Sigmoid colon (tissue), 4 donors: Measurements from ENCODE around the gene ATF7.

Experiments
- CTCF ChIP-seq, 4 experiments: fragments of 450-650 bp in 3 of 4; fragments of 200-600 bp in 1 of 4; IDR thresholded peaks; one replicate each; pipeline ENCODE4 v1.5.1; 2016 to 2019; ENCODE audit warnings: antibody characterized with exemption in 4 of 4, mild to moderate bottlenecking in 3 of 4, moderate library complexity in 2 of 4
- EP300 ChIP-seq, 4 donors: sonication (generic); formaldehyde crosslinking; IDR thresholded peaks; one replicate each; pipeline ENCODE4 v1.6.1; 2017; ENCODE audit warnings: antibody characterized with exemption in 4 of 4
- POLR2A ChIP-seq, 2 donors: fragments of 450-650 bp; IDR thresholded peaks; one replicate each; pipeline ENCODE4 v1.6.1; 2016; ENCODE audit warnings: antibody characterized with exemption in 2 of 2, mild to moderate bottlenecking in 2 of 2, moderate library complexity in 2 of 2
- POLR2AphosphoS5 ChIP-seq, 4 donors: sonication (generic); formaldehyde crosslinking; IDR thresholded peaks; one replicate each; pipeline ENCODE4 v1.6.1; 2017; ENCODE audit warnings: antibody characterized with exemption in 4 of 4

DNA sequence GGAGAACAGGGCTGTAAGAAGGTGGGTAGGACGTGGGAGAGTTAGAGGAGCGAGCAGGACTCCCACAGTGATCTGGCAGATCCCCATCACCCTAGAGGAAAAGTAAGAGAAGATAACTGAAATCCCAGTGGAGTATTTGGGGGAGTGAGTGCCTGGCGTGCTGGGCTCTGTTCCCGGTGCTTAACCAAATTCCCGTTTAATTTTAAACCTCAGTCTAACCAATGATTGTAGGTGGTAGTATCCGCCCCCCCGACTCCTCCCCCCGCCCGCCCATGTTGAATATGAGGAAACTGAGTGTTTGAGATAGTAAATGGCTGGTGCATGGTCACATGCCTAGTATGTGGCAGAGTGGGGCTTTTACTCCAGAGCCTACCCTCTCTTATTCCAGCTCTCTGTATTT is 123.9 kb downstream of the ATF7 start:
- TF ChIP-seq CTCF (IDR thresholded peaks at IDR 0.05) = no peak
- no peak for TF ChIP-seq EP300 (IDR thresholded peaks at IDR 0.05)
- no peak for TF ChIP-seq POLR2AphosphoS5 (IDR thresholded peaks at IDR 0.05)
- no peak for TF ChIP-seq POLR2A (IDR thresholded peaks at IDR 0.05)
